Glomerular visceral epithelial cell (primary cell): ENCODE data around the gene DXO.
"Not testable (repeated sequence)": the region's sequence is repeated elsewhere in the genome, so short reads cannot be mapped to it uniquely, and the experiment has no call there.

Source experiments
- DNase-seq: peaks from one replicate; pipeline ENCODE4 v3.0.0-alpha.2; 2016; ENCODE audit errors: extremely low spot score

Gene DXO

GRCh38 chr6:31971993-31972708, at the start of gene DXO:
Gene DXO (minus strand): TSS chr6:31972138. CDS start chr6:31971675, 463 bp downstream.
- DNase-seq, result peak; percentile 97

- not testable (repeated sequence) for DNase-seq
Observed at GRCh38 chr6:32014547-32014946, 42.6 kb upstream of the DXO start, which contains the start of gene C4B. Gene C4B (plus strand): TSS chr6:32014795. CDS start chr6:32014846, 51 bp downstream.

- not testable (repeated sequence) for DNase-seq
Observed at GRCh38 chr6:32013738-32014137, 41.8 kb upstream of the DXO start.

GRCh38 chr6:32012941-32013617, 41.1 kb upstream of the DXO start:
- DNase-seq, result not testable (repeated sequence)

GRCh38 chr6:32010856-32011530, 39.1 kb upstream of the DXO start:
- not testable (repeated sequence) for DNase-seq

GRCh38 chr6:32009537-32009936, 37.6 kb upstream of the DXO start:
- DNase-seq, result not testable (repeated sequence)

GRCh38 chr6:32008616-32009015, 36.7 kb upstream of the DXO start:
- not testable (repeated sequence) for DNase-seq

GRCh38 chr6:32008037-32008436, 36.1 kb upstream of the DXO start:
- not testable (repeated sequence) for DNase-seq

GRCh38 chr6:32007086-32007485, 35.1 kb upstream of the DXO start:
- not testable (repeated sequence) for DNase-seq

GRCh38 chr6:32005991-32006529, 34.1 kb upstream of the DXO start:
- not testable (repeated sequence) for DNase-seq

GRCh38 chr6:32005538-32005880, 33.6 kb upstream of the DXO start:
- DNase-seq, result not testable (repeated sequence)

GRCh38 chr6:32004864-32005537, 33.1 kb upstream of the DXO start:
- not testable (repeated sequence) for DNase-seq

GRCh38 chr6:32004393-32004792, 32.5 kb upstream of the DXO start:
- DNase-seq, result not testable (repeated sequence)

- not testable (repeated sequence) for DNase-seq
Observed at GRCh38 chr6:32003301-32003700, 31.4 kb upstream of the DXO start.

- not testable (repeated sequence) for DNase-seq
Observed at GRCh38 chr6:32002546-32003268, 30.8 kb upstream of the DXO start.

GRCh38 chr6:31996385-31996784, 24.4 kb upstream of the DXO start:
- not testable (repeated sequence) for DNase-seq

- not testable (repeated sequence) for DNase-seq
Observed at GRCh38 chr6:31994421-31994820, 22.5 kb upstream of the DXO start.

- not testable (repeated sequence) for DNase-seq
Observed at GRCh38 chr6:31989363-31989762, 17.4 kb upstream of the DXO start.

GRCh38 chr6:31981744-31982143, 9.8 kb upstream of the DXO start, which contains the start of gene C4A:
Gene C4A (plus strand): TSS chr6:31982057. CDS start chr6:31982108, 51 bp downstream.
- DNase-seq, result not testable (repeated sequence)

- DNase-seq, result not testable (repeated sequence)
Observed at GRCh38 chr6:31980998-31981397, 9.1 kb upstream of the DXO start.
